Activated naive CD8-positive, alpha-beta T cell treated with anti-CD3 and anti-CD28 coated beads for 36 hours (primary cell): ENCODE results near the gene TAS2R50. TPM values are rescaled to one million over a fixed set of nuclear protein-coding genes. Genes with fewer than 3 reads are reported as not detected.
"Not testable (repeated sequence)": the region's sequence is repeated elsewhere in the genome, so short reads cannot be mapped to it uniquely, and the experiment has no call there.

Source experiments
- DNase-seq: peaks from one replicate; pipeline ENCODE4 v3.0.0; 2021
- H3K27ac Mint-ChIP-seq: one replicate; pipeline ENCODE4 v1.8.0; 2022; ENCODE audit warnings: mild to moderate bottlenecking, moderate library complexity, mixed read lengths
- H3K27me3 Mint-ChIP-seq: one replicate; pipeline ENCODE4 v1.8.0; 2022; ENCODE audit warnings: mild to moderate bottlenecking, mixed read lengths
- H3K36me3 Mint-ChIP-seq: one replicate; pipeline ENCODE4 v1.8.0; 2021; ENCODE audit warnings: mild to moderate bottlenecking, mixed read lengths
- H3K4me1 Mint-ChIP-seq: one replicate; pipeline ENCODE4 v1.8.0; 2021; ENCODE audit warnings: mixed read lengths
- H3K4me3 Mint-ChIP-seq: one replicate; pipeline ENCODE4 v1.8.0; 2022; ENCODE audit warnings: mild to moderate bottlenecking, moderate library complexity, mixed read lengths
- H3K9me3 Mint-ChIP-seq: one replicate; pipeline ENCODE4 v1.8.0; 2022; ENCODE audit warnings: mixed read lengths
- total RNA-seq, 2 experiments: library from RNA; stranded (reverse); gene quantifications; one replicate each; pipeline ENCODE4 v1.2.3, GENCODE V29; 2021

TAS2R50 gene, protein sequence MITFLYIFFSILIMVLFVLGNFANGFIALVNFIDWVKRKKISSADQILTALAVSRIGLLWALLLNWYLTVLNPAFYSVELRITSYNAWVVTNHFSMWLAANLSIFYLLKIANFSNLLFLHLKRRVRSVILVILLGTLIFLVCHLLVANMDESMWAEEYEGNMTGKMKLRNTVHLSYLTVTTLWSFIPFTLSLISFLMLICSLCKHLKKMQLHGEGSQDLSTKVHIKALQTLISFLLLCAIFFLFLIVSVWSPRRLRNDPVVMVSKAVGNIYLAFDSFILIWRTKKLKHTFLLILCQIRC
- total RNA-seq, result under 1 TPM; 0.36 to 0.37 TPM

GRCh38 chr12:10986812-10987211, at the start of gene TAS2R50:
TAS2R50 (minus strand) TSS chr12:10986912; CDS start chr12:10986860, 52 bp downstream.
- H3K27me3 Mint-ChIP-seq, result peaks cover 4% of the 10 kb centered on the region
- no peak within 1 kb of the TSS for H3K4me3 Mint-ChIP-seq

GRCh38 chr12:11033959-11034358, 47.2 kb upstream of the TAS2R50 start:
- not testable (repeated sequence) for DNase-seq, H3K27me3 Mint-ChIP-seq, H3K9me3 Mint-ChIP-seq, H3K4me1 Mint-ChIP-seq, H3K27ac Mint-ChIP-seq, H3K4me3 Mint-ChIP-seq
- peaks cover 33% of the 10 kb centered on the region for H3K36me3 Mint-ChIP-seq

More at GRCh38 chr12:10986812-10987211, at the start of gene TAS2R50:
- DNase-seq, result no peak
- Mint-ChIP-seq H3K36me3 (peaks cover 14% of the 10 kb centered on the region), H3K4me1 (peaks cover 21% of the 10 kb centered on the region), H3K27ac (no peak within 1 kb of the TSS), H3K9me3 (peaks cover 6% of the 10 kb centered on the region)

- no peak within 1 kb of the TSS for H3K4me3 Mint-ChIP-seq
- H3K9me3 Mint-ChIP-seq, result peaks cover 2% of the 10 kb centered on the region
- peaks cover 5% of the 10 kb centered on the region for H3K4me1 Mint-ChIP-seq
- H3K27ac Mint-ChIP-seq, result no peak within 1 kb of the TSS
- H3K36me3 Mint-ChIP-seq, result peaks cover 41% of the 10 kb centered on the region
- DNase-seq, result no peak
- no peaks in the 10 kb centered on the region for H3K27me3 Mint-ChIP-seq
These were observed 44.6 kb upstream of the TAS2R50 start, which contains the start of gene TAS2R31 for GRCh38 chr12:11031307-11031706. TAS2R31 (minus strand) TSS chr12:11031407; CDS start chr12:11031335, 72 bp downstream.

GRCh38 chr12:11026118-11026517, 39.4 kb upstream of the TAS2R50 start:
- no peak overlapping the region for H3K27ac Mint-ChIP-seq
- H3K4me3 Mint-ChIP-seq, result no peak overlapping the region
- no peaks in the 10 kb centered on the region for H3K27me3 Mint-ChIP-seq
- H3K36me3 Mint-ChIP-seq, result peaks cover 40% of the 10 kb centered on the region
- H3K9me3 Mint-ChIP-seq, result peaks cover 9% of the 10 kb centered on the region
- peaks cover 5% of the 10 kb centered on the region for H3K4me1 Mint-ChIP-seq
- DNase-seq, result no peak

DNA sequence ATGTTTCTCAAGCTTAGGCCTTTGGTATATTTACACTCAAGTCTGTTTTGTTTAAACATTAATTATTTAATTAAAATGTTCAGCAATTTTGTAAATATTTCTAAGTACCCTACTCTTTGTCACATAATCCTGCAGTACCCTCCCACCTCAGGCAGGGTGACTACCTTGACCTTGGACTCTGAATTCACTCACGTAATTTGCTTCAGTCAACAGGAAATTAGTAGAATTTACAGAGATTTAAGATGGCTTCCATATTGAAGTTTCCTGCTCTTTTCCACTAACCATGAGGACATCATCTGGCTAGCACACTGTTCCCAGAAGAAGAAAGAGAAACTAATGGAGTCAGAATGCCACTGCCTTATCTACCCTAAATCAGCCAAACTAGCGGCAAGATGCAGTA, 36.7 kb upstream of the TAS2R50 start:
- H3K27me3 Mint-ChIP-seq, result no peaks in the 10 kb centered on the region
- peaks cover 28% of the 10 kb centered on the region for H3K36me3 Mint-ChIP-seq
- peaks cover 2% of the 10 kb centered on the region for H3K4me1 Mint-ChIP-seq
- peaks cover 9% of the 10 kb centered on the region for H3K9me3 Mint-ChIP-seq
- DNase-seq, result no peak
- H3K4me3 Mint-ChIP-seq, result no peak overlapping the region
- H3K27ac Mint-ChIP-seq, result no peak overlapping the region

DNA sequence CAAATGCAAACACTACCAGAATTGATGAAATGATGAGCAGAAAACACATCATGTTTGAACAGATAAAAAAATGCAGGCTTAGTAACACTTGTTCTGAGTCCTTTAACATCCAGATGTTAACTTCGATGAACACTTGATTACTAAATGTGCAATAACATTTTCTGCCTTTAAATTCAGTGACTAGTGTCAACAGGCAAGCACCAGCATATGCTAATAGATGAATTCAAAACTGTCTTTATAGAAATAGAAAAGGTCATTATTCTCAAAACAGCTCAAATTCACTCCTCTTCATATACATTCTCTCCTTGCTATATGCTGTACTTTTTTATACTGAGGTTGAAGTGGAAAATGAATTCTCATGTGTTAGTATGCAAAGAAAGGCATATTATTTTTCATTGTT, 35.8 kb upstream of the TAS2R50 start, which contains the start of gene TAS2R19:
TAS2R19 (minus strand) TSS at position 101 of the 400 bp plus-strand sequence; CDS start at position 52, 49 bp downstream.
- no peak within 1 kb of the TSS for H3K27ac Mint-ChIP-seq
- H3K27me3 Mint-ChIP-seq, result no peaks in the 10 kb centered on the region
- H3K36me3 Mint-ChIP-seq, result peaks cover 25% of the 10 kb centered on the region
- no peak for DNase-seq
- H3K9me3 Mint-ChIP-seq, result peaks cover 9% of the 10 kb centered on the region
- H3K4me3 Mint-ChIP-seq, result no peak within 1 kb of the TSS
- H3K4me1 Mint-ChIP-seq, result peaks cover 2% of the 10 kb centered on the region

DNA sequence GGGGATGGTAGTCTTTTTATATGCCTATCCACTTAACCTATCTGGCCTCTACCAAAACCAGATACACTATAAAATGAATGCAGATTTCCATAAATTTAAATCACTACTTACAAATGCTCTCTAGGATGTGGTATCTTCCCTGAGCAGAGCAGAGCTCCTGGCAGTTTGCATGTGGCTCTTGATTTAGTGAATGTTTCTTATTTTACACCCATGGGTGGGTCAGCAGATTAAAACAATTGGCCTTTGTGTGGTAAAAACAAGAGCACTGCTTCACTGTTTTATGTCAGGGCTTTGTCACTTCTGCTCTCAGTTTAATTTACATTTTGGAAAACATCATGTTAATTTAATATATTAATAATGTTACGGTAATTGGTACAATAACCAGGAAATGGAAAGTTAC, 30.2 kb upstream of the TAS2R50 start:
- peaks cover 13% of the 10 kb centered on the region for H3K4me1 Mint-ChIP-seq
- no peak for DNase-seq
- no peak overlapping the region for H3K27ac Mint-ChIP-seq
- H3K9me3 Mint-ChIP-seq, result no peaks in the 10 kb centered on the region
- no peaks in the 10 kb centered on the region for H3K27me3 Mint-ChIP-seq
- H3K36me3 Mint-ChIP-seq, result peaks cover 20% of the 10 kb centered on the region
- H3K4me3 Mint-ChIP-seq, result no peak overlapping the region

DNA sequence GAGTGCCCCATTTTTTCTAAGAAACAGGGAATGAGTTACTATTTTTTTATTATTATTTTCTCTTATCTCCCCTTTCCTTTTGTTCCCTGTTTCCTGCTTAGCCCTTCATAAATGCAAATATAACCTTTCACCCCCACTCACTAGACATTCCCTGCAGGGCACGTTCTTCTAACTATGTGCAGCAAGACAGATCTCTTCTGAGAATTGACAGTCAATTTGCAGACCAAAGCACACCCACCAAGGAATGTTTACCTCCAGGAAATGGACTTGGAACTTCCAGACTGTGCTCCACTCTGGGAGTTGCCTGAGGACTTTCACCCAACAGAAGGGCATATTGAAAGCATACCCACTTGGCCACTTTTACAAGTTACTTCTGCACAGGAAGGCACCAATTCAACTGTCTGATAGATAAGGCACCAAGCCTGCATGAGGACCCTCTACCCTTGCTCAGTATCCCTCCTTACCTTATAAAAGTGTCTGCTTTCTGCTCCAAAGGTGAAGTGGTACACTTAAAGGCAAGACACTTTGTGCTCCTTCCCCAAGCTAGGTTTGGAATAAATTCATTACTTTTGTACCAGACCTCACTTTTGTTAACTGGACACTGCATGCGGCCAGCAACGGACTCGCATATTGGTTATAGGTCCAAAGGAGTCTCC, 29.2 kb upstream of the TAS2R50 start:
- Mint-ChIP-seq H3K27me3 (no peaks in the 10 kb centered on the region), H3K9me3 (no peaks in the 10 kb centered on the region), H3K4me1 (peaks cover 12% of the 10 kb centered on the region), H3K27ac (no peak overlapping the region), H3K36me3 (peaks cover 19% of the 10 kb centered on the region), H3K4me3 (no peak overlapping the region)
- no peak for DNase-seq

GRCh38 chr12:11014234-11014633, 27.5 kb upstream of the TAS2R50 start:
- peaks cover 12% of the 10 kb centered on the region for H3K4me1 Mint-ChIP-seq
- H3K27me3 Mint-ChIP-seq, result no peaks in the 10 kb centered on the region
- H3K27ac Mint-ChIP-seq, result no peak overlapping the region
- DNase-seq, result no peak
- H3K4me3 Mint-ChIP-seq, result no peak overlapping the region
- peaks cover 21% of the 10 kb centered on the region for H3K36me3 Mint-ChIP-seq
- no peaks in the 10 kb centered on the region for H3K9me3 Mint-ChIP-seq

DNA sequence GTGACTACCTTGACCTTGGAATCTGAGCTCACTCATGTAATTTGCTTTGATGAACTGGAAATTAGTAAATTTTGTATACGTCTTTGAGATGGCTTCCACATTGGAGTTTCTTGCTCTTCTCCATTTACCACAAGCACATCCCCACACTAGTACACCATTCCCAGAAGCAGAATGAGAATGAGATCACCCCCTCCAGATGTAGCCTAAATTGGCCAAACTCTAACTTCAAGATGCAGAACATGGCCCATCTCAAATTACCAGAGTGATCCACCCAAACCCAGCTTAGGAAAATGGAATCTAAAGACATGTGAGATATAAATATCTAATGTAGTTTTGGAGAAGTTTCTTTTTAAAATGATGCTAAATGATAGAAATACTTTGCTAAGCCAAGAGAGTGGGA, 20.9 kb upstream of the TAS2R50 start:
- peaks cover 1% of the 10 kb centered on the region for H3K4me1 Mint-ChIP-seq

DNA sequence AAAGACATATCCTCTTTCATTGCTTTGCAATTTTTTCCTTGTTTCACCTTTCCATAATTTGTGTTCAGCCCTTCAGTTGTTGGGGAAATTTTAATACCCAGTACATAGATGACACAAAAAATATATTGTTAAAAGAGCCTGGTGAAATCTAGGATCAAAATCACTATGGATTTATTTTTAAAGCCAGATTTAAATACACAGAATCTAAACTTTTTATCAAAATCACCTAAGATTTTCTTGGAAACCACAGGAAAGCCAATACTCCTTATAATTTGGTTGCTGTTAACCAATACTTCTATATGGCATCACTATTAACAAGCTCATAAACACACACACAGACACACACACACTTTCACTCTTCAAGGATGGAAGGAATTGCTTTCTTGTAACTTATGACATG, 11.5 kb upstream of the TAS2R50 start, which contains the start of gene TAS2R20:
TAS2R20 (minus strand) TSS at position 101 of the 400 bp plus-strand sequence. CDS start 429 bp downstream, outside the sequence.
- Mint-ChIP-seq H3K4me1 (no peaks in the 10 kb centered on the region), H3K36me3 (peaks cover 25% of the 10 kb centered on the region), H3K9me3 (peaks cover 4% of the 10 kb centered on the region), H3K27ac (no peak within 1 kb of the TSS), H3K27me3 (no peaks in the 10 kb centered on the region), H3K4me3 (no peak within 1 kb of the TSS)
- DNase-seq, result no peak

More for the DNA sequence above, 20.9 kb upstream of the TAS2R50 start:
- DNase-seq, result no peak
- Mint-ChIP-seq H3K27me3 (no peaks in the 10 kb centered on the region), H3K27ac (no peak overlapping the region), H3K36me3 (peaks cover 7% of the 10 kb centered on the region), H3K9me3 (no peaks in the 10 kb centered on the region), H3K4me3 (no peak overlapping the region)

DNA sequence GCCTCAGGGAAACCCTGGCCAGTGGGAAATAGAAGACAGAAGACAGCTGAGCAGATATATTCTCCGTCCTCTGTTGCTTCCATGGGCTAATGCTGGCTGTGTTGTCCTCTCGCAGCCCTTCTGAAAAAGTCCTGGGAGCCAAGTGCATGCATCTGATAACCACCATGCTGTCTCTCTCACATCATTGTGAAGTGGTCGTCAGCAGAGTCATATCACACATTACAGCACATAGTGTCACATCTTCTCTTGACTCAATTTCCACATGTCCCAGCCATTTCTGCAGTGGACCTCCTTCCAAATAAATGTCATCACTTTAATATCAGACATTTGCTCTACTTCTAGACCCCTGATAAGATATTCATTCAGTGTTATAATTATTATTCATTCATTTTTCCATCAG, 7.6 kb upstream of the TAS2R50 start:
- Mint-ChIP-seq H3K27me3 (no peaks in the 10 kb centered on the region), H3K36me3 (peaks cover 34% of the 10 kb centered on the region), H3K4me1 (no peaks in the 10 kb centered on the region), H3K4me3 (no peak overlapping the region), H3K9me3 (peaks cover 6% of the 10 kb centered on the region), H3K27ac (no peak overlapping the region)
- DNase-seq, result no peak

DNA sequence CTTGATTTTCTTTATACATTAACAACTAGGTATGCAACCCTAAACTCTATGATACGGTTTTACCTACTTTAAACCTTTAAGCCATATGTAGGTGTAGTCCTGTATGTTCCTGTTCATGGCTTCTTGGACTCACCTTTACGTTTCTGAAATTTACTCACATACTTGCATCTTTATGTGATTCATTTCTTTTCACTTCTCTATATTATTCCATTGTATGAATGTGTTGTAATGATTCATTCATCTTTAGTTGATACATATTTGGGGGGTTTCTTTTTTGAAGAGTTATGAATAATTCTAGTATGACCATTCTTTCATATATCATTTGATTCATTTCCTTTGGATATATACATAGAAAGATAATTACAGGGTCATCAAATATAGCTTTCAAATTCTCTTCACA, 2.4 kb upstream of the TAS2R50 start:
- H3K27ac Mint-ChIP-seq, result no peak overlapping the region
- peaks cover 7% of the 10 kb centered on the region for H3K4me1 Mint-ChIP-seq
- no peak overlapping the region for H3K4me3 Mint-ChIP-seq
- peaks cover 26% of the 10 kb centered on the region for H3K36me3 Mint-ChIP-seq
- peaks cover 6% of the 10 kb centered on the region for H3K9me3 Mint-ChIP-seq
- H3K27me3 Mint-ChIP-seq, result peaks cover 4% of the 10 kb centered on the region
- no peak for DNase-seq

GRCh38 chr12:10982244-10982643, 4.5 kb downstream of the TAS2R50 start:
- peaks cover 10% of the 10 kb centered on the region for H3K36me3 Mint-ChIP-seq
- no peak overlapping the region for H3K4me3 Mint-ChIP-seq
- no peak overlapping the region for H3K27ac Mint-ChIP-seq
- peak; percentile 26 for DNase-seq
- H3K4me1 Mint-ChIP-seq, result peaks cover 27% of the 10 kb centered on the region
- H3K27me3 Mint-ChIP-seq, result peaks cover 4% of the 10 kb centered on the region
- no peaks in the 10 kb centered on the region for H3K9me3 Mint-ChIP-seq

DNA sequence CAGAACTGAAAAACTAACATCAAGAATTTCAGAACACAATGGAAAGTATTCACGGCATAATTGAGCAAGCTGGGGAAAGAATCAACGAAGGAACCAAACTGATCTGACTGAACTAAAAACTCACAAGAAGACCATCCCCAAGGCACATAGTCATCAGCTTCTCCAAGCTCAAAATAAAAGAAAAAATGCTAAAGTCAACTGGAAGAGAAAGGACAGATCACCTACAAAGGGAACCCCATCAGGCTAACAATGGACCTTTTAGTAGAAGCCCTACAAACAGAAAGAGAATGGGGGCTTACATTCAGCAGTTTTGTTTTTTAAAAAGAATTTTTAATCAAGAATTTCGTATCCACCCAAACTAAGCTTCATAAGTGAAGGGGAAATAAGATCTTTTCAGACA, 11.7 kb downstream of the TAS2R50 start:
- H3K27me3 Mint-ChIP-seq, result no peaks in the 10 kb centered on the region

More for the DNA sequence above, 11.7 kb downstream of the TAS2R50 start:
- Mint-ChIP-seq H3K4me3 (no peak overlapping the region), H3K9me3 (no peaks in the 10 kb centered on the region), H3K4me1 (peaks cover 7% of the 10 kb centered on the region), H3K27ac (no peak overlapping the region), H3K36me3 (peaks cover 13% of the 10 kb centered on the region)
- no peak for DNase-seq
